HG03097 (cell line): ENCODE results near the gene MGAT5B.
"Not testable (repeated sequence)": the region's sequence is repeated elsewhere in the genome, so short reads cannot be mapped to it uniquely, and the experiment has no call there.

ENCODE experiments used
- ATAC-seq: cut with Tn5 transposase; IDR thresholded peaks from one replicate; pipeline ENCODE4 v1.9.1; 2021; ENCODE audit not compliant: unreplicated experiment, low FRiP score

MGAT5B gene

DNA sequence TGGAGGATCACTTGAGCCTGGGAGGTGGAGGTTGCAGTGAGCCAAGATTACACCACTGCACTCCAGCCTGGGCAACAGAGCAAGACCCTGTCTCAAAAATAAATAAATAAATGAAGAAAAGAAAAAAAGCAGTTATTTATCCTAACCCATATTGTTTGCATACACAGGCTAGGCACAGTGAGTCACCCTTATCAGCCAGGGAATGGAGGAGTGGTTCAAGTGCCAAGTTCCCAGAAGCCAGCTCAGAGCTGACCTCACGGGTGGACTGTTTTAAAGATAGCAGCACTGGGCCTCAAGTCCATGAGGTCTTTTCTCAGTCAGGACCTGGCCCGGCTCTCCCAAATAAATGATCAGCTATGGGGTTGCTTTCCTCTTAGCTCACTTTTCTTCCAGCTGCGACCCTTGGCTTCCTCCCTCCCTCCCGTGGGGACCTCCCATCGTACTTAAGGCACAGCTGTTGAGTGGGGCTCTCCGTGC lies 22.6 kb upstream of the MGAT5B start:
- no peak for ATAC-seq

DNA sequence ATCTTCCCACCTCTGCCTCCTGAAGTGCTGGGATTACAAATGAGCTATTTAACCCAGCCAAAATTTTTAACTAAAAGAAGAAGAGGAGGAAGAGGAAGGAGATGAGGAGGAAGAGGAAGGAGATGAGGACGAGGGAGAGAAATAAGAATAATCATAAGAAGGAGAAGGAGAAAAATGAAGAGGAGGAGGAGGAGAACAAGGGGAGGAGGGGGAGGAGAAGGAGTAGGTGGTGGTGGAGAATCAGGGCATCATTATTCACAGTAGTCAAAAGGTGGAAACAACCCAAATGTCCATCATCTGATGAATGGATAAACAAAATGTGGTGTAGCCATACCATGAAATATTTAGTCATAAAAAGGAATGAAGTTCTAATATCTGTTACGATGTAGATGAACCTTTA lies 21.2 kb upstream of the MGAT5B start:
- ATAC-seq, result no peak

DNA sequence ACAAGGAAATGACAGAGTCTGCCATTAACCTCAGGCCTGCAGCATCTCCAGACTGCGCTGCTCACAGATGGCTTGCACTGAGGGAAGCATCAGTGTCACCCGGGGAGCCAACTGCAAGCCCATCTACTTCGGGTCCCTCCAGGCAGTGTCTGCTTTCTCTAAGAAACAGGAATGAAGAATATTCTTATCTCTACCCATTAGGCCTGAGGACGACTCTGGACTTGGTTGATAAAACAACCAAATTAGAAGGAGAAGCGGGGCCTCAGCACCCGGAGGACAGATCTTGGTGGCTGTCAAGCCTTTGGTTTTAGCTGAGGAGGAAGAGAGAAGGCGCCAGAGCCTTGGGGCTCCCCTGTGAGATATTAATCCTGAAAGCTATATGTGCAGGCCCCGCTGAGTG lies 19.5 kb upstream of the MGAT5B start:
- no peak for ATAC-seq

DNA sequence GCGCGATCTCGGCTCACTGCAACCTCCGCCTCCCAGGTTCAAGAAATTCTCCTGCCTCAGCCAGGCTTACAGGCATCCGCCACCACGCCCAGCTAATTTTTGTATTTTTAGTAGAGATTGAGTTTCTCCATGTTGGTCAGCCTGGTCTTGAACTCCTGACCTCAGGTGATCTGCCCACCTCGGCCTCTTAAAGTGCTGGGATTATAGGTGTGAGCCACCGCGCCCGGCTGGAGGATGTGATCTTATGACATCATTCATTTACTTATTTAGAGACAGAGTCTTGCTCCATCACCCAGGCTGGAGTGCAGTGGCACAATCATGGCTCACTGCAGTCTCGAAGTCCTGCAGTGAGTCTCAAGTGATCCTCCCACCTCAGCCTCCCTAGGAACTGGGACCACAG lies 19.0 kb upstream of the MGAT5B start:
- ATAC-seq, result not testable (repeated sequence)

DNA sequence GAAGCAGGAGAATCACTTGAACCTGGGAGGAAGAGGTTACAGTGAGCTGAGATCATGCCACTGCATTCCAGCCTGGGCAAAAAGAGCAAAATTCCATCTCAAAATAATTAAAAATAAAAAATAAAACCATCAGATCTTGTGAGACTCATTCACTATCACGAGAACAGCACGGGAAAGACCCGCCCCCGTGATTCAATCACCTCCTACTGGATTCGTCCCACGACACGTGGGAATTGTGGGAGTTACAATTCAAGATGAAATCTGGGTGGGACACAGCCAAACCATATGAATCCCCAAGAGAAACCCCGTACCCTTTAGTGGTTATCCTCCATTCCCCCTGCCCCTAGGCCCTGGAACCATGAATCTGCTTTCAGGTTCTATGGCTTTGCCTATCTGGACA lies 15.4 kb upstream of the MGAT5B start:
- ATAC-seq, result no peak

DNA sequence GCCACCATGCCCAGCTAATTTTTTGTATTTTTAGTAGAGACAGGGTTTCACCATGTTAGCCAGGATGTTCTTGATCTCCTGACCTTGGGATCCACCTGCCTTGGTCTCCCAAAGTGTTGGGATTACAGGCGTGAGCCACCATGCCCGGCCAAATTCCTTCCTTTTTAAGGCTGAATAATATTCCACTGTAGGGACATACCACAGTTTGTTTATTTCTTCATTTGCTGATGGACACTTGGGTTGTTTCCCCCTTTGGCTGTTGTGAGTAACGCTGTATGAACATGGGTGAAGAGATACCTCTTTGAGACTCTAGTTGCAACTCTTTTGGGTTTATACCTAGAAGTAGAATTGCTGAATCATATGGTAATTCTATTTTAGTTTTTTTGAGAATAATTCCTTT lies 13.1 kb upstream of the MGAT5B start:
- ATAC-seq, result no peak

DNA sequence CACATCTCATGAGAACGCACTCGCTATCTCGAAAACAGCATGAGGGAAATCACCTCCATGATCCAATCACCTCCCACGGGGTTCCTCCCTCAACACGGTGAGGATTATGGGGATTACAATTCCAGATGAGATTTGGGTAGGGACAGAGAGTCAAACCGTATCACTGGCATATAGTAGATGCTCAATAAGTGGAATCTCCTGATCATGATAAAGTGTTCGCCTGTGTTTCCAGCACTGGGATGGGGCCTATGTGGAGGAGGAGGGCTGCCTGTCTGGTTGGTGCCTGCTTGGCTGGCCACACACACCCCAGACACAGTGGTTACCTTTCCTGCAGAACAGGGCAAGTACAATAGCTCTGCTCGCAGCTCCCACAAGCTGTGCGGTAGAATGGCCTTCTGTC lies 6.1 kb upstream of the MGAT5B start:
- ATAC-seq, result no peak

DNA sequence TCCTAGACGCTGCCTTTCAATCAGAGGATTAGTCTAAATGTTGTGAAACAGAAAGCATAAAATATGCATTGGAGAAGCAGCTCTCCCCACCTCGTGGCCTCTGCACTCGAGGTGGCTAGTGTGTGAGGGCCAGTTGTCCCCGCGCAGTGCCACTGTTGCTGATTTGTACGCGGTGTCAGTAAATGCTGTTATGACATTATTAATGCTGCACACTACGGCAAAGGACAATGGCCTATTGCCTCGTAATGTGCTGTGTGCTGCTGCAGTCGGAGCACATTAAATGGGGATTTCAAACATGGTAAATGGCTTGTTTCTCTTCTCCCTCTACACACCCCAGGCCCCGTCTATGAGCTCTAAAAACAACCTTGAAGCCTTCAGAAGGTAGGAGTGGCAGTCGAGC lies 5.7 kb upstream of the MGAT5B start:
- no peak for ATAC-seq

DNA sequence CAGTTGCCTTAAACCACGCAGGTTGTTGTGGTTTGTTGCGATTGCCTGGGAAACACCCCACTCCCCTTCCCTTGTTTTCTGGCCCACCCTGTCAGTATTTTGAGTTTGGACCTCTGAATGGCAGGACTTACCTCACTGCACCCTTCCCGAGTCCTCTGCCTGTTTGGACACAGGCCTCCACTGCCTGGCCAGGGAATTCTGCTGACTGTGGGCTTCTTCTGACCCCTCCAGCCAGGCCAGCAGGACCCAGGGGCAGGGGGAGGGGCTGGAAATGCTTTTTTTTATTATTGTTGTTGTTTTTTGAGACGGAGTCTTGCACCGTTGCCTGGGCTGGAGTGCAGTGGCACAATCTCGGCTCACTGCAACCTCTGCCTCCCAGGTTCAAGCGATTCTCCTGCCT lies 4.2 kb upstream of the MGAT5B start:
- ATAC-seq, result no peak

DNA sequence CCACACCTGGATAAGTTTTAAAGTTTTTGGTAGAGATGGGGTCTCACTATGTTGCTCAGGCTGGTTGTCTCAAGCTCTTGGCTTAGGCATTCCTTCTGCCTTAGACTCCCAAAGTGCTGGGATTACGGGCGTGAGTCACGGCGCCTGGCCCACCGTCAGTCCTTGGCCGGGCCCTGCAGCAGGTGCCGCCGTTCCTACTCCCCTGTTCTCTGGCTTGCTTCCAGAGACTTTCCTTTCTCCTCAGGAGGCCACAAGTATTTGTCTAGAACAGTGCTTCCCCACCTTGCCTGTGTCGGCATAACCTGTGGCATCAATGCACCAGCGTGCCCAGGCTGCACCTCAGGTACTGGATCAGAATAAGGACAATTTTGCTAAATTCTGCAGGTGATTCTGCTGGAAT lies 3.0 kb upstream of the MGAT5B start:
- no peak for ATAC-seq

DNA sequence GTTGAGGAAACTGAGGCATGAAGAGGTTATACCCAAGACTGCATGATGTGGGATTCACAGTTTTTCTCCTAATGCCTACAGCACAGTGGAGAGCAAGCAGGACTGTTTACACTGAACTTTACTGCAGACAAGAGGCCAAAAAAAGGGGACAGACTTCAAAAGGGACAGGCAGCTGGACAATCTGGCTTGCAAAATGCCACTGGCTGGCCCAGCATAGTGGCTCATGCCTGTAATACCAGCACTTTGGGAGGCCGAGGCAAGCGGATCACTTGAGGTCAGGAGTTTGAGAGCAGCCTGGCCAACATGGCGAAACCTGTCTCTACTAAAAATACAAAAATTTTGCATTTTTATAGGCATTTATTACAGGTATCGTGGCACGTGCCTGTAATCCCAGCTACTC lies 2.0 kb upstream of the MGAT5B start:
- ATAC-seq, result no peak

DNA sequence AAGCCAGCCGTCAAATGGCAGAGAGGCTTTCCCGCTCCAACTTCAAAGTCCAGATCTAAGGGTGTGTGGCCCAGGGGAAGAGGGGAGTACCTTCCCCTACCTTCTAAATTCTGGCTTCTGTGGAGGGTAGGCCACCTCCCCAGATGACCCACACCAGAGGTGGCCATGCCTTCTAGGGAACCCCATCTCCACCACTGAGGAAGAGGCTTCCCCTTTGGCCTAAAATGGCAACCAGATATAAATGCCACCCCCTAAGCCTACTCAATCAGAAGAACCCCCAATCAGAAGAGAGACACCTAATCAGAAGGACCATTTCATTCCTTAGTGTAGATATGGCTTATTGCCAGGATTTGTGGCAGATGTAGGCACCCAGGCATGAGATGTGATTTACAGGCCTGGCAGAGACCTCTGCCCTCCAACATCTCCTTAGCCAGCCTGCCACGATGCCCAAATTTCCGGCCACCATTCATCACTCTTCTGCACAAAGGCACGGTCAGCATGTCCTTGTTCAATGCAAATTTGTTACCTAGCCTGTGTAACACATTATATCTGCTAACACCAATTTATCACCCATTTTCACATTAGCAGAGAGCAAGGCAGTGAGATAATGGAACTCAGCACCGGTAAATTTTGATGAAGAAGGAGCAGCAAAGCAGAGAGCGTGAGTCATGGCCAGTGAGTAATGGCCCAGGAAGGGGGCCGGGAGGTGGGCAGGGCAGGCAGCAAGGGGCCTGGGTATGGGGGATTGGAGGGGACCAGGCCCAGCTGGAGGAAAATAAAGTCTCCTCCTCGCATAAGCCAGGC lies 1.2 kb upstream of the MGAT5B start:
- ATAC-seq, result no peak

DNA sequence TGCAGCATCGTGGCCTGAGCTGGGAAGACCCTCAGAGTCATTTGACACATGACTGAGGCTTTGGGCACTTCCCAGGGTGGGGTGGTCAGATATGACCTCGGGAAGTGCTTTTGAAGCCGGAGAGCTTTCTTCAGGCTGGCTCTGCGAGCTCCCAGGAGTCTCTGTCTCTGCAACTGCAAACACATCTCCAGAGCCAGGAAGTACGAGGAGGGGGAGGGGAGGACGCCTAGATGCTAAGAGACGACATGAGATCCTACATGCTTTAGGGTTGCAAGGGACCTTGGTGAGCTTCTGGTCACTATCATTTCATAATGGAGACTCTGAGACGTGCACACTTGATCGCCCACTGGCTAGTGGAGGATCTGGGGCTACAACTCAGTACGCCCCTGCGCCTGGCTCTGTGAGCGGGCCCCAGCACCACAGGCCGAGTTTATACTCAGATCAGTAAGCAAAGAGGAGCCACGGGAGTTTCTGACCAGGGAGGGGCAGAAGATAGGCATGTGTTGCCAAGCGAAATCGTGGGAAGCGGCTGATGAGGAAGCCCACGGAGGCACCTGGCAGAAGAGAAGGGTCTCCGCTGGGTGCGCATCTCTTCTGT lies 527 bp upstream of the MGAT5B start:
- no peak for ATAC-seq

DNA sequence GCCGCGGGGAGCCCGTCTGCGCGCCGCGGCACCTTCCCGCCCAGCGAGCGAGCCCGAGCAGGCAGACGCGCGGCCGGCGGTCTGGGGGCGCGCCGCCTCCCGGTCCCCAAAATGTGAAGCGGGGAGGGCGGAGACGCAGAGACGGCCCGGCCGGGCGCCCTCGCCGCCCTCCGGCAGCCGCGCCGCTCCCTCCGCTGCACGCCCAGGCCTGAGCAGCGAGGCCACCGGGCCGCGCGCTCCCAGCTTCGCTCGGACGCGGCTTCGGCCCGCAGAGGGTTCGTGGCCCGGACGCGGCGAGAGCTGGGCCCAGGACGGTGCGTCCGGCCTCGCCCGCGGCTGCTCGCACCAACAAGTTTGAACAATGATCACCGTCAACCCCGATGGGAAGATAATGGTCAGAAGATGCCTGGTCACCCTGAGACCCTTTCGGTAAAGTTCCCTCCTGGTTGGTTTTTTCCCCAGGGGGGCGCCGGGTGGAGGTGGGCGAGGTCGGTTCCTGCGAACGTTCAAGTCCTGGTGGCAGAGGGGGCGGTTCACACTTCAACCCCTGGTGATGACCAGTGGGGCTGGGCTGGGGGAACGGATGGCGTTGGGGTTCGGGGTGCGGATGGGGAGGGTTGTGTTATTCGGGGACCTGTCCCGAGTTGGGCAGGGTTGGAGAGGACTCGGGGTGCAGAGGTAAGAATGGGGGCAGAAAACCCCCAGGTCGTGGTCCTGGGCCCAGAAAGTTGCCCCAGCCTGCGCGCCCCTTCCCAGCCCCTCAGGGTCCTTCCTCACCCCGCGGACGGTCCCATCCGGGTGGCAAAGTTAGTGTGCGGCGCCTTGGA lies 678 bp downstream of the MGAT5B start:
- no peak for ATAC-seq

DNA sequence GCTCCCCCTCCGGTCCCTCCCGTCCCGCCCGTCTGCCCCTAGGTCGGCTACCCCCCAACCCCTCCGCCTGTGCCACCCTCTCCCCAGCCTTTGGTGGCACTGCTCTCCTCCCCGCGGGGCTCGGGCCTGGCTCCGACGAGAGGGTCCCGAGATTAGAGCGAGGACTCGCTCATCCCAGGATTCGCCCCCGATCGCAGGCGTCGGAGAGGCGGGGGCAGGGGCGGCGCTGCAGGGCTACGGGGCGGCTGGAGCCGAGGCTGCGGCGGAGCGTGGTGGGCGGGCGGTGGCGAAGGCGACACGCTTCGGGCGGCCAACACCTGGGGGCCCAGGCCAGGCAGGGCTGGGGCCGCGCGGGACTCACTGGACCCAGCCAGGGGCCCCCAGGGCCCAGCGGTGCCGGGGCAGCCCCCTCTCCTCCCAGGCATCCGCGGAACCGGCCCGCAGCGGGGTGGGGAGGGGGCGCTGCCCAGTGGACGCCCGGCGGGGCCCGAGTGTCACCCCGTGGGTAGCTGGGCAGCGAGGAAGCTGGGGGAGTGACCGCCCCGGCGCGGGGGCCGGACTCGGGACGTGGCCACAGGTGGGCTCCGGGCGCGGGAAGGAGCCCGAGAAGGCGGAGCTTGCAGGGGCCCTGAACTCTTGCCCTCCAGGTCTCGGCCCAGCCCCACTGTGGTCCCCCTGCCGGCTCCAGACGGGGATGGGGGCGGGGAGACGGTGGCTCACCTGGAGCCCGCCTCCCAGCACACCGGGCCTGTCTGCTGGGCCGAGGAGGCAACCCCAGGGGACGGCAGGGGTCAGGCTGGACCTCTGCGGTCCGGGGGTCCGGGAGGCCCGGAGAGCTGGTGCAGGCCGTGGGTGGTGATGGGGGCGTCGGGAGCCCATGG lies 1.5 kb downstream of the MGAT5B start:
- ATAC-seq, result no peak

DNA sequence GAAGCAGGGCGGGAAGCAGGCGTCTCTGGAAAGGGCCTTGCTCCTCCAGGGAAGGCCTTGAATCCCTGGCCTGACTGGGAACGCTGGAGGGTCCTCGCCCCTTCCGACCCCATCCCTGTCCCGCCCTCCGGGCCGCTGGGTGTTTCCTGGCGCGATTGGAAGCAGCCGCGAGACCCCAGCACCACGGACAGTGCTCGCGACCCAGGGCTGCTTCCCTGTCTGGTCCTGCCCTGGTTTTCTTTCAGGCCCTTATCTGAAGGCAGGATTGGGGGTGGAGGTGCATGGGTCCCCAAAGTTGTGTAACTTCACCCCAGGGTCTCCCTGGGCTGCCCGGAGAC lies 2.1 kb downstream of the MGAT5B start:
- no peak for ATAC-seq

DNA sequence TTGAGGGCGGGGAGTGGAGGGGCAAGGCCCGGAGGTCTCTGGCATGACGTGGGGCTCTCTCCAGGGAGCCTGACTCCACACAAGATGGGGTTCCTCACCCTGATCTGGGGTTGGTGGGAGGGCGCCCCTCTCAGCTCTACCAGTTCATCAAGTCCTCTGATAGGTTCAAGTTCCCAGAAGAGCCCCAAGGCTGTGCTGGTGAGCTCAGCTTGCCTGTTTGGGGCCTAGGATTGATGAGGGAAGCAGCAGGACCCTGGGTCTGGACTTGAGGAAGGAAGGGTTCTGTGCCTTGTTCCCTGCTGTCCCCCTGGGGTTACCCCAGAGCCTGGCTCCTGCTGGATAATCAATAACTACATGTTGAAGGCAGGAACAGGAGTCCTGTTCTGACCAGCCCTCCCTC lies 3.5 kb downstream of the MGAT5B start:
- no peak for ATAC-seq

DNA sequence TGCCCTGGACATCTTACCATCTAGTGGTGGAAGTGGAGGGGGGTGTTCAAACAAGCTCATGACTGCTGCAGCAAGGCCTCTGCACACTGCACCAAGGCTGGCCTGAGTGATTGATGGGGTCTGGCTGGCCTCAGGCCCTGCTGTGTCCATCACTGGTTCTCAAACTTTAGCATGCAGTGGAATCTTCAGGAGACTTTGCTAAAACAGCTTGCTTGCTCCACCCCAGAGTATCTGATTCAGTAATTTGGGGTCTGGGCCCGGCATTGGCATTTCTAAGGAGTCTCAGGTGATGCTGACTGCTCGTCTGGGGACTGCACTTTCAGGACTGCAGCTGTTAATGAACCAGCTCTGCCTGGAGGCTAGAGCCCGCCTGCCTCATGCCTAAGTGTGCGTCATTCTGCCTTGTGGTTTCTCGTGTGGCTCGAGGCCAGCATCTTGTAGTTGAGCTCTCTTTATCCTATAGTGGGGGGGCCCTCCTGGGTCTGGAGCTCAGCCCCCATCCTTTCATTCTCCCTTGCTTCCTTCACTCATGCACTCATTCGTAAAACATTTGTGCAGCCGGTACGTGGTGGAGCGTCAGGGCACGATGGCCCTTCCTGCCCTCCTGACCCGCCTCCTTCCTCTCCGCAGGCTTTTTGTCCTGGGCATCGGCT lies 4.1 kb downstream of the MGAT5B start:
- ATAC-seq, result no peak

DNA sequence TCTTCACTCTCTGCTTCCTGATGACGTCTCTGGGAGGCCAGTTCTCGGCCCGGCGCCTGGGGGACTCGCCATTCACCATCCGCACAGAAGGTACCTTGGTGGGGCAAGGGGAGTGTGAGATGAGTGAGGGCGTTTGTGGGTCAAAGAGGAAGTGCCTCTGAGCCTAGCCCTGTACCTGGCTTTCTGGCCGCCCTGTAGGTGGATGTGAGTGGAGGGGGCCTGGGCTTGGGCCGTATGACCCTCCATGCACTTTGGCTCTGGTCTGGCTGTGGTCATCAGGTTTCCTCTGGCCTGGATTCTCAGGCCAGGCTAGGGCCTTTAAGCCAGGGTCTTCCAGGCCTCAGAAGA lies 4.6 kb downstream of the MGAT5B start:
- ATAC-seq, result no peak

DNA sequence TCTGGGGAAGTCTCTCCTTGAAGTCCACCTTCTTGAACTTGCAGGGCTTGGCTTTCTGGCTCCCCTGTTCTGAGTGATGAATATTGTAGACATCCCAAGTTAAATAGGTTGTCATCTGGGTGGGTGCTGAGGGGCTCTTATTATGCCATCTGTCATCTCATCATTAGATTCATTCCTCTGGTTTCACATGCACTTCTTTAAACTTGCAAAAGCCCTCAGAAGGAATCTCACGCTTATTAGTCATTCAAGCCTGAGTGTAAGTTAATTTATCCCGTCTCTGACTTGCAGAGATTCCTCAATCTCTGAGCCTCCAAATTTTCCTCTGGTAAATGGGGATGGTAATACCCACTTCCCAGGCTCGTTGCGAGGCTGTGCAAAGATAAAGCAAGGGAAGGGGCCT lies 5.7 kb downstream of the MGAT5B start:
- ATAC-seq, result no peak
